ENCODE results near the gene CPE.

DNA sequence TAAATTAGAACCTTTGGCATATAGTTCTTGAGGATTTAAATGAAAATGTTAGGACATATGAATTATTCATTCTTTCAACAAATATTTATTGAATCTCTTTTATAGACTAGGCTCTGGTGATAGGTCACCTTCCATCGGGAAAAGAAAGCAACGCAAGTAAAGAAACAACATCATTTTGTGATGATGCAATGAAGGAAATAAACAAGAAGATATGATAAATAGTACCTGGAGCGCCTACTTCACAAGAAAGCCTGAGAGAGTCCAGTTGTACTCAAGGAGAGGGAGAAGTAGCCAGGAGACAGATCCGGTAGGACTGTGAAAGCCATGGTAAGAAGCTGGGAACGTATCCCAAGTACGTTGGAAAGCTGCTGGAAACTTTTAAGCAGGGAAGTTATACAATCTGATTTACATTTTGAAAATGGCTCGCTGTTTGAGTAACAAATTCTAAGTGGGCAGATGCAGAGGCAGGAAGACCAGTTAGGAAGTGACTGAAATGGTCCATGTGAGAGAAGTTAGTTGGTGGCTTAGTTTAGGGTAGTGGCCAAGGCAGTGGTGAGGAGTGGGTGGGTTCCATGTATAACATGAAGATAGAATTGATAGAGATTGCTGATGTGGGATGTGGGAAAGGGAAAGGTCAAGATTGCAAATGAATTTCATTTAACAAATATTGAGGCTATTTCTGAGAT lies 17.7 kb upstream of the CPE start:
- no peak for TF ChIP-seq CTCF (IDR thresholded peaks at IDR 0.05)
- no peak for TF ChIP-seq POLR2A (IDR thresholded peaks at IDR 0.05)

All from tibial nerve (tissue), 3 donors.